PFSK-1 (cell line): ENCODE results near the gene ARHGEF37.

Experiments
- FOXP2 ChIP-seq: optimal IDR thresholded peaks from 2 replicates; pipeline ENCODE3; 2011; ENCODE audit warnings: borderline replicate concordance, control low read depth, inconsistent platforms; ENCODE audit not compliant: insufficient read depth; ENCODE audit errors: extremely low read length, extremely low read depth
- POLR2AphosphoS5 ChIP-seq: IDR thresholded peaks from 2 replicates; pipeline ENCODE4 v1.6.1; 2012; ENCODE audit warnings: low read depth, mild to moderate bottlenecking, control low read depth, low read length, moderate library complexity
- REST ChIP-seq, 2 experiments: IDR thresholded peaks; 2 replicates each; pipeline versions ENCODE4 v1.6.1 to v1.8.0; 2011 to 2012; ENCODE audit warnings: low read depth in 2 of 2, low read length in 2 of 2, control low read depth in 1 of 2, inconsistent platforms in 1 of 2, mild to moderate bottlenecking in 1 of 2, moderate library complexity in 1 of 2; ENCODE audit not compliant: insufficient read depth in 1 of 2
- SIN3A ChIP-seq: IDR thresholded peaks from 2 replicates; pipeline ENCODE4 v1.6.1; 2012; ENCODE audit warnings: mild to moderate bottlenecking, low read length, moderate library complexity, borderline replicate concordance; ENCODE audit not compliant: insufficient read depth
- TAF1 ChIP-seq: IDR thresholded peaks from 2 replicates; pipeline ENCODE4 v1.6.1; 2012; ENCODE audit warnings: low read length, control low read depth, borderline replicate concordance; ENCODE audit not compliant: insufficient read depth

GRCh38 chr5:149593370-149593769, 12.1 kb downstream of the ARHGEF37 start:
- TF ChIP-seq POLR2AphosphoS5 (no peak), SIN3A (no peak), FOXP2 (no peak), TAF1 (no peak), REST (IDR thresholded peaks at IDR 0.05; ENCODE audit: insufficient read depth in 1 of 2, low read depth in 2 of 2, low read length in 2 of 2) (no peak)
